Measurements from ENCODE around the gene PCDH11X. TPM values are rescaled to one million over a fixed set of nuclear protein-coding genes. Genes with fewer than 3 reads are reported as not detected.

The PCDH11X gene
- total RNA-seq, 4 donors from 2014 or later = 0.12 to 0.62 (median 0.20) TPM

Small RNA genes lying within 50 kb of the gene (small RNA-seq; reads per million reads assigned to genes)
- 0 reads per million in 4 donors for gene RNU2-26P
